ENCODE data around the gene LEFTY2. TPM values are rescaled to one million over a fixed set of nuclear protein-coding genes. Genes with fewer than 3 reads are reported as not detected.
"Not testable (repeated sequence)": the region's sequence is repeated elsewhere in the genome, so short reads cannot be mapped to it uniquely, and the experiment has no call there.

Gene LEFTY2, protein sequence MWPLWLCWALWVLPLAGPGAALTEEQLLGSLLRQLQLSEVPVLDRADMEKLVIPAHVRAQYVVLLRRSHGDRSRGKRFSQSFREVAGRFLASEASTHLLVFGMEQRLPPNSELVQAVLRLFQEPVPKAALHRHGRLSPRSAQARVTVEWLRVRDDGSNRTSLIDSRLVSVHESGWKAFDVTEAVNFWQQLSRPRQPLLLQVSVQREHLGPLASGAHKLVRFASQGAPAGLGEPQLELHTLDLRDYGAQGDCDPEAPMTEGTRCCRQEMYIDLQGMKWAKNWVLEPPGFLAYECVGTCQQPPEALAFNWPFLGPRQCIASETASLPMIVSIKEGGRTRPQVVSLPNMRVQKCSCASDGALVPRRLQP
- polyA plus RNA-seq = 0.20 TPM

DNA sequence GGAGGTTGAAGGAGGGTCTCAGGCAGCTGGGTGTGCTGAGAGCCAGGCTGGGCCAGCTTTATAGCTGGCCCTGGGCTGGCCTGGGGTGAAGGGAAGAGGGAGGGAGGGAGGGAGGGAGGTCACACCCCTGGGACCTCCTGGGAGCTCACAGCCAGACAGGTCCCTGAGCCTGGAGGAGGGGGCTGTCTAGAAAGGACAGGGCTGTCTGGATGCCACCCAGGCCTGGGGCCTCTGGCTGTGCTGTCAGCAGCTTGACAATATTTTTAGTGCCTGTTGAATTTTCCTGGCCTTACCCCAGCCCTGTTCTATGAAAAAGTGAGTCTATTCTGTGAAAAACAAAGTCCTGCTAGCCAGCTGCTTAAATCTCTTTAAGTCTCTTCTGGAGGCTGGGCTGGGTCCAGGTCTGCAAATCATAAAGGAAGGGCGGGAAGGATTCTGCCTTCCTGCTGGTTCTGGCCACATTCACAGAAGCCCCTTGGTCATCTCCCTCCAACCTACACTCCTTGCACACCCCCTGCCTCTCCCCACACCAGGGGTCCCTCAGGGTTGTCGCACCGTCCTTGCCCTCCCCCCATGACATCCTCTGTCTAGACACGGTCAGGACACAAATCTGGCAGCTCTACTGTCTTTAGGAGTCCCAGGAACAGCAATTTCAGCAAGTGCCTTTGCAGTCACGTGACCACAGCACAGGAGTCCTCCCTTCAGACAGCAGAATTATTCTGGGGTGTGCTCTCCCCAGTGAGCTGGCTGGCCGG is at the start of gene LEFTY2:
Gene LEFTY2 (minus strand): TSS at position 34 of the 755 bp plus-strand sequence. CDS start 80 bp downstream, outside the sequence.
- H3K36me3 Mint-ChIP-seq = no peaks in the 10 kb centered on the region

DNA sequence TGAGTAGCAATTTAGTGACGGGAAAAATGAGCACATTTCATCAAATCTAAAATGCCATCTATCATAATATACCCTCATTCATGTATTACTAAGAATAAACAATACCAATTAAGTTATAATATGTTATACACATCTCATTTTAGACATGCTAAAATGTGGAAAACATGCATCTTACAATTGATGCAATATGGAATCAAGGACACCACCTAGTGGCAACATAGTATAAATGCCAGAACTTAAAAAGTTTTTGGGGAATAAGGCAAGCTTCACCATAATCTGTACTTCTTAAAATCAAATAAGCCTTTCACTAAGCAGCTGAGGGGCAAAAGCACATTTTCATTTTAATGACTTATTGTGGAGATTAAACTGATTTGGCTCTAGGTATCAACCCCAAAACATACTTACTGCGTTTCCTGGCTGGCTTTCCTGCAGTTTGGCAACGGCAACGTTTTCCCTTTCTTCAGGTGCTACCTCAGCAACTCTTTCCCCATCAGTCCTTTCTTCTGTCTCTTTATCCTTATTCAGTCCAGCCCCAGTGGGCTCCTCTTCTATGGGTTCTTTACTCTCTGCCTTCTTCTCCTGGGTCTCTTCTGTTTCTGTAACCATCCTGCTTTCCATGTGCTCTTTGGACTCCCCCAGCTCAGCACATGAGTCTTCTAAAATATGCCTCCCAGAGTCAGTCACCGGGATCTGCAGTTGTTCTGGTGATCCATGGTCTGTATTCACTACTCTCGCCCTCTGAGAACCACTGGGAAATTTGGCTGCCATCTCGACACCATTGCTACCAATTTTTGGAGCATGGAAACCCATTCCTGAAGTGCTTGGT is 46.7 kb upstream of the LEFTY2 start:
- peak overlapping the region in 1 of 4 donors; percentile 52 for H3K4me3 Mint-ChIP-seq
- peak overlapping the region; percentile 15 to 89 (median 59) for H3K27ac Mint-ChIP-seq
- no peaks in the 10 kb centered on the region for H3K27me3 Mint-ChIP-seq
- H3K9me3 Mint-ChIP-seq = no peaks in the 10 kb centered on the region
- peaks cover 4% of the 10 kb centered on the region for H3K36me3 Mint-ChIP-seq
- H3K4me1 Mint-ChIP-seq = peaks cover 24 to 27% (median 27%) of the 10 kb centered on the region in 3 donors

More for the DNA sequence above, at the start of gene LEFTY2:
- H3K4me1 Mint-ChIP-seq = peaks cover 4 to 16% (median 14%) of the 10 kb centered on the region in 3 donors
- peak within 1 kb of the TSS in 1 of 3 donors; percentile 16 for H3K27ac Mint-ChIP-seq
- H3K4me3 Mint-ChIP-seq = peak within 1 kb of the TSS in 2 of 4 donors; percentile 8 to 43
- peaks cover 3% of the 10 kb centered on the region for H3K27me3 Mint-ChIP-seq
- no peaks in the 10 kb centered on the region for H3K9me3 Mint-ChIP-seq

DNA sequence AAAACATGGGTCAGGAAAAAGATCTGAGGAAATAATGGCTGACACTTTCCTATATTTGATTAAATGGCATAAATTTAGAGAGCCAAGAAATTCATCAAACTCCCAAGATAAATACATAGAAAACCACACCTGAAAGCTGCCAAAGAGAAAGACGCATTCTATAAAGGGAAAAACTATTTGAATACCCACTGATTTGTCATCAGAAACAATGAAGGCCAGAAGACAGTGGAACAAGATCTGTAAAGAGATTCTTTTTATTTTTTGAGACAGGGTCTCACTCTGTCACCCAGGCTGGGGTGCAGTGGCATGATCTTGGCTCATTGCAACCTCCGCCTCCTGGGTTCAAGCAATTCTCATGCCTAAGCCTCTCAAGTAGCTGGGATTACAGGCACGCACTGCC is 40.7 kb upstream of the LEFTY2 start:
- no peaks in the 10 kb centered on the region for H3K9me3 Mint-ChIP-seq
- H3K36me3 Mint-ChIP-seq = peaks cover 15% of the 10 kb centered on the region
- peaks cover 17 to 26% (median 18%) of the 10 kb centered on the region in 3 donors for H3K4me1 Mint-ChIP-seq
- peak overlapping the region in 1 of 3 donors; percentile 51 for H3K27ac Mint-ChIP-seq
- H3K27me3 Mint-ChIP-seq = no peaks in the 10 kb centered on the region
- H3K4me3 Mint-ChIP-seq = no peak overlapping the region

DNA sequence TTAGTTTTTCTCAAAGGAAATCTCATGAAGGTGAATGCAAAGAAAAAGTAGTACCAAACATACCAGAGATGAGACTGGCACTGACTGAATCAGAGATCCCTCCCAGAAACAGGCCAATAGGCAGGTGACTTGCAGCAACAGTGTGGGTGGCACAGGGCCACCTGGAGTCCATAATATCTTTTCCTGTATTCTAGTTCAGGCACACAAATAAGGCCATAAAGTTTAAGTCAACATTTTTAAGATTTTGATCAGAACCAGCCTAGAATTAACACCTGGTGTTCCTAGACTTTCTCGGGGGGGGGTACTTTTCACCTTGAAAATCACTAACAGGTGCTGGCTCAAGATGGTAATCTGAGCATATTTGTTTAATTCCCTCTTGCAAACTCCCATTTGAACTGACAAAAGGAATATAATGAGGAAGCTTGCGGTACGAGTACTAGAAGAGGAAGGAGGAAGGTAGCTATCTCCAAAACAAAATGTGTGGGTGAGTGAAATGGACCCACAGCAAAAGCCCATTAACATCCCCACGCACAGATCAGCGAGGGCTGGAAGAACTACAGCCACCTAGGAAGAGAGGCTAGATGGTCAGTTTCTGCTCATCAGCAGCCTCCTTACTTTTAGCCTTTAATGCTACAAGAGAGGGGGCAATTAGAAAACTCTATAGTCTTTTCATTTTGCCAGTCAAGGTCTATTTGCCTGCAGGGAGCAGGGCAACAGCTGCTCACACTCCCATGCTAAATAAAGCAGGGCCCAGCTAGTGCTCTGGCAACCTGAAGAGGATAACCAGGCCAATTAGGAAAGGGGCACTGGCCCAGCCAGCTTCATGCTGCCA is 39.2 kb upstream of the LEFTY2 start:
- Mint-ChIP-seq H3K27ac (no peak overlapping the region), H3K4me1 (peaks cover 14 to 26% (median 18%) of the 10 kb centered on the region in 3 donors), H3K27me3 (no peaks in the 10 kb centered on the region), H3K4me3 (peak overlapping the region in 1 of 4 donors; percentile 5), H3K36me3 (peaks cover 11% of the 10 kb centered on the region), H3K9me3 (no peaks in the 10 kb centered on the region)

DNA sequence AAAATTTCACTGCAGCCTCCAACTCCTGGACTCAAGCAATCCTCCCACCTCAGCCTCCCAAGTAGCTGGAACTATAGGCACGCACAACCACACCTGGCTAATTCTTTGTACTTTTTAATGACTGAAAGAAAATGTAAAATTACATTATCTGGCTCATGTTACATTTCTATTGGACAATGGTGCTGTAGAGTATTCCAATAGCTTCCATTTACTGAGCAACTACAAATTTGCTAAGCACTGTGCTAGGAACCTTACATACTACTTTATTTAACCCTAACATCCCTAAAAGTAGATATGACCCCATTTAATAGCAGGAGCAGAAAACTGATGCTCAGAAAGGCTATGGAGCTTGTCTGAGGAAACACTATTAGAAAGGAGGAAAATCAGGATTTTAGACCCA is 38.4 kb upstream of the LEFTY2 start:
- Mint-ChIP-seq H3K36me3 (peaks cover 11% of the 10 kb centered on the region), H3K27me3 (no peaks in the 10 kb centered on the region), H3K9me3 (no peaks in the 10 kb centered on the region), H3K4me1 (peaks cover 14 to 26% (median 18%) of the 10 kb centered on the region in 3 donors), H3K27ac (no peak overlapping the region), H3K4me3 (peak overlapping the region in 1 of 4 donors; percentile 79)

DNA sequence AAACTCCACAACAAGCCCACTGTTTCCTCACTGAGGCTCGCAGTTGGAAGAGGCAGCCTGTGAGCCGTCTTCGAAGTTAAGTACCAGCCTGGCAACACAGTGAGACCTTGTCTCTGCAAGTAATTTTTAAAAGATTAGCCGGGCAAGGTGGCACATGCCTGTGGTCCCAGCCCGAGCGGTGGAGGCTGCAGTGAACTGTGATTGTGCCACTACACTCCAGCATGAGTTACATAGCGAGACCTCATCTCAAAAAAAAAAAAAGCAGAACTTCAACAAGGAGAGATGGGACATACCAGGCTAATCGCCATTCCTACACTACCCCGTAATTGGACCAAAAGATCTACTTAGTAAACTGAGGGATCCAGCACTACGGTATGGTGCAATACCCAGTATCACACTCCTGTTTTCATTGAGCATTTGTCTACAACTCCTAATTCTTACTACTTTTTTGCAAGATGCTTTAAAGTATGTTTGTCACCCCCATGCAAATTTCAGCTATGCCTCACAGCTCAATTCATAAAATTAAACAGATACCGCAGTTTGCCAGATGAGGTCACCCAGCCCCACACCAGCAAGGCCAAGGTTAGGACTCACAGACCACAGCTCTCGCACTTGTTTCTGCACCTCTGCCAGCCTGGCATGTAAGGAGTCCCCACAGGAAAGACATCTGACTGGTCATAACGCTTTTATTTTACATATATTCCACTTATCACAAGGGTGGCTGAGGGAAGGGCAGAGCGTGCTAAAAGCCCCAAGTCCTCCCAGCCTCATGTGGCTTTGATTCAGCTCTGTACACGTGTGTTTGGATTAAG is 37.1 kb upstream of the LEFTY2 start:
- Mint-ChIP-seq H3K9me3 (no peaks in the 10 kb centered on the region), H3K27me3 (no peaks in the 10 kb centered on the region), H3K4me3 (peak overlapping the region; percentile 17 to 85 (median 42)), H3K36me3 (peaks cover 11% of the 10 kb centered on the region), H3K4me1 (peaks cover 14 to 26% (median 18%) of the 10 kb centered on the region in 3 donors), H3K27ac (peak overlapping the region; percentile 50 to 92 (median 59))

DNA sequence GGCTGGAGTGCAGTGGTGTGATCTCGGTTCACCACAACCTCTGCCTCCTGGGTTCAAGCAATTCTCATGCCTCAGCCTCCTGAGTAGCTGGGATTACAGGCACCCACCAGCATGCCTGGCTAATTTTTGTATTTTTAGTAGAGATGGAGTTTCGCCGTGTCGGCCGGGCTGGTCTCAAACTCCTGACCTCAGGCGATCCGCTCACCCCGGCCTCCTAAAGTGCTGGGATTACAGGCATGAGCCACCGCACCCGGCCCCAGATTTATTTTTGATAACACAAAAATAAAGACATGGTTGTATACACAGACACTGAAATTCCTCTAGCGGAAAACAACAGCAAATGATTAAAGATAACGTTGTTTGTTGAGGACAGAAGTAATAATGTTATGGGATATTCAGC is 34.1 kb upstream of the LEFTY2 start:
- not testable (repeated sequence) for H3K9me3 Mint-ChIP-seq, H3K36me3 Mint-ChIP-seq, H3K4me3 Mint-ChIP-seq, H3K27ac Mint-ChIP-seq, H3K27me3 Mint-ChIP-seq
- peaks cover 14 to 18% (median 18%) of the 10 kb centered on the region in 3 donors for H3K4me1 Mint-ChIP-seq

DNA sequence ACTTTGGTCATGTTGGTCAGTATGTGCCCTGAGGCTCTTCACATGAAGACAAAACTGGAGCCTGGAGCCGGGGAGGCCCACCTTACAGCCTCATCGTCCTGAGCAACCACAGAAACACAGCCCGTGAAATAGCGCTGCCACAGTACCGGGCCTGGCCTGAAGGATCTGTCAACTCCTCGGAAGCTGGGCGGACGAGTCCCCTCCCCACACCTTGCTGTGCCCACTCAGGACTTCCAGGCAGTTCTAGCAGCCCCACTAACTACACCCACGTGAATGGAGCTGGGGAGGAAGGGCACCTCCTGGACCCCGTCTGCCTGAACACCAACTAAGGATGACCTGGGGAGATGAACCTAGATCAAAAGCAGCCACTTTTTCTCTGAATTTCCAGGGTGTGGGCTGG is 33.4 kb upstream of the LEFTY2 start:
- Mint-ChIP-seq H3K4me3 (no peak overlapping the region), H3K9me3 (no peaks in the 10 kb centered on the region), H3K27ac (no peak overlapping the region)

DNA sequence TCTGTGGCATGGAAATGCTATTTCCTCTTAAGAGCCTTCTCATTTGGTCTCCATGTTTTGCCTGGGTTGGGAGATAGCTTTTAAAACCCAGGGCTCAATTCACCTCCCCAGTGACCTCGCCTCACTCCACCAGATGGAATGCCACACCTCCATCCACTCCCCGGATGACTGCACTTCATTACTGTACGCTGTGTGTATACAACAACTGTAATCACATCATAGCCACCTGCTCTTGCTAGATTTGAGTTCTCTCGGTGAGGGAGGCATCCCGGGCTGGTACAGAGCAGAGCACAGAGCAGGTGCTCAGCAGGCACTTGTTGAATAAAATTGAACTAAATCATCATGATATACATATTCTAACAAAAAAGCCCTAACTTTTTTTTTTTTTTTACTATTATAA is 32.1 kb upstream of the LEFTY2 start:
- peaks cover 4 to 15% (median 11%) of the 10 kb centered on the region in 3 donors for H3K4me1 Mint-ChIP-seq
- H3K36me3 Mint-ChIP-seq = no peaks in the 10 kb centered on the region
- H3K4me3 Mint-ChIP-seq = no peak overlapping the region
- no peak overlapping the region for H3K27ac Mint-ChIP-seq
- H3K9me3 Mint-ChIP-seq = no peaks in the 10 kb centered on the region
- H3K27me3 Mint-ChIP-seq = peaks cover 5% of the 10 kb centered on the region

More for the DNA sequence above, 33.4 kb upstream of the LEFTY2 start:
- Mint-ChIP-seq H3K4me1 (peaks cover 11 to 18% (median 14%) of the 10 kb centered on the region in 3 donors), H3K36me3 (no peaks in the 10 kb centered on the region), H3K27me3 (peaks cover 2% of the 10 kb centered on the region)

DNA sequence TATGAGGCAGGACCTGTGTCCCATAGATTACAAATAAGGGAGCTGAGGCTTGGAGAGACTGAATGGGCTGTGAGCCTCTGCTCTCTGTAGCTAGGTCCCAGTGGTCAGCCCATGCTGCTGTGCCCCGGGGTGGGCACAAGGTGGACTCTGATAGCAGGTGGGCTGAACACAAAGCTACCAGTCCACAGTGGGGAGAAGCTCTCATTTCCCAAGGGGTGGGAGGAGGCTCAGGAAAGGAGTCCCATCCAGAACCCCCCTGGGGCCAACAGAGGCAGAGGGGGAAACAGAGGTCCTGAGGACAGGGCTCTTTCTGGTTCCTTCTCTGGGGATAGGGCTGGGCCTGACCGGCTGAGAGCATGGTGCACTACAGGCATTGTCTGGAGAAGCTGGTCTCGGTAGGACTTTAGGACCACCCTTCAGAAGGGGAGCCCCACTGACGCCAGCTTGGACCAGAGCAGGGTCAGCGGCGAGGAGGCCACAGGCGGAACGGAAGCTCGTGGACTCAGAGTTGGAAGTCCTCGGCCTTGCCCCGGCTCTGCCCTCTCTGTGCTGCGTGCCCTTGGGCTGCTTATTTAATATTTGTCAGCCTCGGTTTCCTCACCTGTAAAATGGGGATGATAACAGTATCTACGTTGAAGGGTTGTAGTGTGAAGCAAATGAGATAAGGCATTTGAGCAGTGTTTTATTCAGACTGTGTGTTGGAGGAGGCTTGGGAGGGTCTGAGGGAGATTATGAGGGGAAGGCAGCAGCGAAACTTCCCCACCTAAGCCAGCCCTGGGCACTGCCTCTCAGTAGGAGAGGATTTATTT is 31.5 kb upstream of the LEFTY2 start:
- Mint-ChIP-seq H3K27ac (no peak overlapping the region), H3K9me3 (no peaks in the 10 kb centered on the region), H3K4me3 (no peak overlapping the region), H3K4me1 (peaks cover 0 to 11% (median 7%) of the 10 kb centered on the region in 3 donors), H3K36me3 (no peaks in the 10 kb centered on the region), H3K27me3 (peaks cover 5% of the 10 kb centered on the region)

DNA sequence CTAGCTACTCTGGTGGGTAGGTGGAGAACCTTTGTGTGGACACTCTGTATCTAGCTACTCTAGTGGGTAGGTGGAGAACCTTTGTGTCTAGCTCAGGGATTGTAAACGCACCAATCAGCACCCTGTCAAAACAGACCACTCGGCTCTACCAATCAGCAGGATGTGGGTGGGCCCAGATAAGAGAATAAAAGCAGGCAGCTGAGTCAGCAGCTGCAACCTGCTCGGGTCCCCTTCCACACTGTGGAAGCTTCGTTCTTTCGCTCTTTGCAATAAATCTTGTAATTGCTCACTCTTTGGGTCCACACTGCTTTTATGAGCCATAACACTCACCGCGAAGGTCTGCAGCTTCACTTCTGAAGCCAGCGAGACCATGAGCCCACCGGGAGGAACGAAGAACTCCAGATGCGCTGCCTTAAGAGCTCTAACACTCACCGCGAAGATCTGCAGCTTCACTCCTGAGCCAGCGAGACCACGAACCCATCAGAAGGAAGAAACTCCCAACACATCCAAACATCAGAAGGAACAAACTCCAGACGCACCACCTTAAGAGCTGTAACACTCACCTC is 29.7 kb upstream of the LEFTY2 start:
- not testable (repeated sequence) for H3K9me3 Mint-ChIP-seq, H3K4me1 Mint-ChIP-seq, H3K27me3 Mint-ChIP-seq, H3K36me3 Mint-ChIP-seq, H3K27ac Mint-ChIP-seq
- H3K4me3 Mint-ChIP-seq = peak overlapping the region in 1 of 4 donors; percentile 23

DNA sequence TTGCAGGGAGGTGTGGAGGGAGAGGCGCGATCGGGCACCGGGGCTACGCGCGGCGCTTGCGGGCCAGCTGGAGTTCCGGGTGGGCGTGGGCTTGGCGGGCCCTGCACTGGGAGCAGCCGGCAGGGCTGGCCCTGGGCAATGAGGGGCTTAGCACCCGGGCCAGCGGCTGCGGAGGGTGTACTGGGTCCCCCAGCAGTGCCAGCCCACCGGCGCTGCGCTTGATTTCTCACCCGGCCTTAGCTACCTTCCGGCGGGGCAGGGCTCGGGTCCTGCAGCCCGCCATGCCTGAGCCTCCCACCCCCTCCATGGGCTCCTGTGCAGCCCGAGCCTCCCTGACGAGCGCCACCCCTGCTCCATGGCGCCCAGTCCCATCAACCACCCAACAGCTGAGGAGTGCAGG is 28.7 kb upstream of the LEFTY2 start:
- not testable (repeated sequence) for H3K36me3 Mint-ChIP-seq, H3K4me1 Mint-ChIP-seq, H3K4me3 Mint-ChIP-seq, H3K27ac Mint-ChIP-seq, H3K9me3 Mint-ChIP-seq, H3K27me3 Mint-ChIP-seq

Measured in IgD-negative memory B cell (primary cell).